Epithelial cell of proximal tubule (primary cell): ENCODE results near the gene RNPEPL1. TPM values are rescaled to one million over a fixed set of nuclear protein-coding genes. Genes with fewer than 3 reads are reported as not detected.
A peak's percentile ranks its signal among the peaks of the same experiment; 100 is the strongest.

Experiments
- DNase-seq: peaks from one replicate; pipeline ENCODE4 v3.0.0-alpha.2; 2011; ENCODE audit warnings: low read depth
- H3K4me3 ChIP-seq: 2 replicates; pipeline ENCODE4 v1.5.1; 2011; ENCODE audit warnings: low read depth, mild to moderate bottlenecking, low read length
- total RNA-seq: library from RNA; depleted of rRNA; stranded (reverse); fragments of >200 nt; gene quantifications from 2 replicates; pipeline ENCODE4 v1.2.3, GENCODE V29; 2015
- TF ChIP-seq, protein P1 (sequence below): conservative IDR thresholded peaks from 2 replicates; pipeline ENCODE4 v1.5.1; 2012; ENCODE audit warnings: low read depth, mild to moderate bottlenecking, low read length

The RNPEPL1 gene
- total RNA-seq, 1 donor from 2014 or later: 53.4 TPM

DNA sequence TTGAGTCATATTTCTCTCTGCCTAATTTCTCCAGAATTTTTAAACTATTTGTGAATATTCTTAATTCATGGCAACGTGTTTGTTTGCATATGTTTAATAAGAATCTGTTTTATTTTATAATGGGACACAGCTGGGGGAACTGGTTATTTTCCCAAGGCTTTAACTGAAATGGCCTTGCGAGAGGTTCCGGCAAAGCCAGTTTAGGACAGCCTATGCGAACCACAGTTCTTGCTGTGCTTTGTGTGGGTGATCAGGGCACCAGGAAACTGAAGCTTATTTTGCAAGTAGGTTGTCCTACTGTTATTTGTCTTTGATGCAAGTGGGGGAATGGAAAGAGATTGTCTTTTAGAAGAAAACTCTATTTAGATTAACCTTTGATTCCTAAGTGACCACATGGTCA is 17.0 kb upstream of the RNPEPL1 start:
- TF ChIP-seq, protein P1, sequence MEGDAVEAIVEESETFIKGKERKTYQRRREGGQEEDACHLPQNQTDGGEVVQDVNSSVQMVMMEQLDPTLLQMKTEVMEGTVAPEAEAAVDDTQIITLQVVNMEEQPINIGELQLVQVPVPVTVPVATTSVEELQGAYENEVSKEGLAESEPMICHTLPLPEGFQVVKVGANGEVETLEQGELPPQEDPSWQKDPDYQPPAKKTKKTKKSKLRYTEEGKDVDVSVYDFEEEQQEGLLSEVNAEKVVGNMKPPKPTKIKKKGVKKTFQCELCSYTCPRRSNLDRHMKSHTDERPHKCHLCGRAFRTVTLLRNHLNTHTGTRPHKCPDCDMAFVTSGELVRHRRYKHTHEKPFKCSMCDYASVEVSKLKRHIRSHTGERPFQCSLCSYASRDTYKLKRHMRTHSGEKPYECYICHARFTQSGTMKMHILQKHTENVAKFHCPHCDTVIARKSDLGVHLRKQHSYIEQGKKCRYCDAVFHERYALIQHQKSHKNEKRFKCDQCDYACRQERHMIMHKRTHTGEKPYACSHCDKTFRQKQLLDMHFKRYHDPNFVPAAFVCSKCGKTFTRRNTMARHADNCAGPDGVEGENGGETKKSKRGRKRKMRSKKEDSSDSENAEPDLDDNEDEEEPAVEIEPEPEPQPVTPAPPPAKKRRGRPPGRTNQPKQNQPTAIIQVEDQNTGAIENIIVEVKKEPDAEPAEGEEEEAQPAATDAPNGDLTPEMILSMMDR: no peak
- no peak for DNase-seq
- H3K4me3 ChIP-seq: no peak overlapping the region

DNA sequence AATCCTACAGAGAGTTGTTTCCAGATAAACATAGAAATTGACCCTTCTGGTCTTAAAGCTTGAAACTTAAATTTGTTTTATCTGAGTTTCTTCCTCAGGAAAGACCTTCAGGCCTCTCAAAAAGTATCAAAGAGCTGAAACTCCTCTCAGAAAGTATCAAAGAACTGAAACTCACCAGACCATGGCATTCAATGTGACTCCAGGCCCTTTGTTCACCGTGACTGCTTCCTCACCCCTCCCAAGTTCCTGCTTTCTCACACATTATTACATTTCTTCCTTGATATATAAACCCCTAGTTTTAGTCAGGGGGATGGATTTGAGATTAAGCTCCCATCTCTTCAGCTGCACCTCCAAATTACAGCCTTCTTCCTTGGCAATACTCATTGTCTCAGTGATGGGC is 16.5 kb upstream of the RNPEPL1 start:
- no peak for DNase-seq
- TF ChIP-seq, protein P1: no peak
- no peak overlapping the region for H3K4me3 ChIP-seq

DNA sequence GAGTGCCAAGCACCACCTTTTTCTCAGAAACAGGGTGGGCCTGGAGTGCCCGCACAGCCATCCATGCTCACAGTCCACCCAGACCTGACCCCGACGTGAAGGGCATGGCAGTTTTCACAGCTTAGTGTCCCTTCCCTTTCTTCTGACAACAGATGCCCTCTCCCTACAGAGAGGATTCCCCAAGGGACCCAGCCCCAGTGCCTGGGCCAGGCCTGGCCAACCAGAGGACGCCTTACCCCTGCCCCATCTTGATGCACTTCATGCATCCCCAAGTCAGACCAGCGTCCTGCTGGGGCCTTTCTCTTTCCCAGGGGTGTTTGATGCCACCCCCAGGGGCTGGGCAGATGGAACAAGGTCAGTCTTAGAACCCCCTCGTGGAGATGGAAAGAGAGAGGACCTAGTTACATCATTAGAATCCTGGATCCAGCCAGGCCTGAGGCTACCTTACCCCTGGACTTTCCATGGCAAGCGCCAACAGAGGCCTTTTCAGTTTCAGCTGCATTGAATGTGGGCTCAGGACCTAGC is 14.3 kb upstream of the RNPEPL1 start:
- H3K4me3 ChIP-seq: no peak overlapping the region
- DNase-seq: no peak
- TF ChIP-seq, protein P1: no peak

DNA sequence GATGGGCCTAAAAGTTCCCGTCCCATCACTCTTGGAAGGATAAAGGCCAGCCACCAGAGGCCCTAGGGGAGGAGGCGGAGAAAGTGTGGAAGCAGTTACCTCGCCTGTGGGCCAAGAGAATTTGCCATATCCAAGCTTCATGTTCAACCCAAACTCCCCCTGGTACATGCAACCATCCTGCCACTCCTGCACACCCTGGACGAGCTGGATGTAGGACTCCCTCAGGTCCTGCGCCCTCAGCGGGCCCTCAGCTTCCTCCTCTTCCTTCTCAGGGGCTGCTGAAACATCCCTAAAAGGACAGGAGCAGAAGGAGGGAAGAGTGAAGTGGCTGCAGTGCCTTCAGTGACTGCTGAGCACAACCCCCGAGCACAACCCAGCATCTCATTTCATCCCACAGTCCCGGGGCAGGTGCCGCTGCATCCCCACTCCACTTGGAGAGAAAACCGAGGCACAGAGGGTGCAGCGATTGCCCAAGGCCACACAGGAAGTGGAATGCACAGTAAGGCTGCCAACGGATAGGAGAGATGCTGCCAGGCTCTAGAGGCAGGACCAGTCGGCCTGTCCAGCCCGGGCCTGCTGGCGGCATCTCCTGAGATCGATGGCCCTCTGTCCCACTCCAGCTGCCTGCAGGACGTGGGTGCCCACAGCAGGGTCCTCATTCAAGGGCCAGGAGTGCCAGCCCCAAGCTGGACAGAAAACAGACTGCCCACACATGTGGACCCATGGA is 13.4 kb upstream of the RNPEPL1 start:
- no peak overlapping the region for H3K4me3 ChIP-seq
- TF ChIP-seq, protein P1: no peak
- DNase-seq: no peak

DNA sequence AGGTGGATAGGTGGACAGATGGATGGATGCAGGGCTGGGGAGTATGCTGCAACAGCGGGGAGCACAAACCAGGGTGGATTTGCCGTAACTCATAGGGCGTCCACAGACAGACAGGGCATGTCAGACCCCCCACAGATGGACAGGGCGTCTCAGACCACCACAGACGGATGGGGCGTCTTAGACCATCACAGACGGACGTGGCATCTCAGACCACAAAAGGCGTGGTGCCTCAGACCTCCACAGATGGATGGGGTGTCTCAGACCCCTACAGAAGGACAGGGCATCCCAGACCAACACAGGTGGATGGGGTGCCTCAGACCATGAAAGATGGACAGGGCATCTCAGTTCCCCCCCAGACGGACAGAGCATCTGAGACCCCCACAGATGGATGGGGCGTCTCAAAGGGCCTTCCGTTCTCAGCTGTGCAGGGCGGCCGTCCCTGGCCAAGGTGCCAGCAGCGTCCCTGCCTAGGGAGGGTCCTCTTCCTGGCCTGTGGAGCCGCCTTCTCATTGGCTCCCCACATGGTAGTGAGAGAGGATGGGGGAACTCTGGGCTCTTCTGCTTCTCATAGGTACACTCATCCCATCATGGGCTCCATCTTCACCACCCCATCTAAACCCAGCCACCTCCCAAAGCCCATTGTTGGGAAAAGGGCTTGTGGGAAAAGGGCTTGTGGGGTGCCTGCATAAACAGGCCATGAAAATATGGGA is 12.6 kb upstream of the RNPEPL1 start:
- H3K4me3 ChIP-seq: no peak overlapping the region
- TF ChIP-seq, protein P1: no peak
- no peak for DNase-seq

DNA sequence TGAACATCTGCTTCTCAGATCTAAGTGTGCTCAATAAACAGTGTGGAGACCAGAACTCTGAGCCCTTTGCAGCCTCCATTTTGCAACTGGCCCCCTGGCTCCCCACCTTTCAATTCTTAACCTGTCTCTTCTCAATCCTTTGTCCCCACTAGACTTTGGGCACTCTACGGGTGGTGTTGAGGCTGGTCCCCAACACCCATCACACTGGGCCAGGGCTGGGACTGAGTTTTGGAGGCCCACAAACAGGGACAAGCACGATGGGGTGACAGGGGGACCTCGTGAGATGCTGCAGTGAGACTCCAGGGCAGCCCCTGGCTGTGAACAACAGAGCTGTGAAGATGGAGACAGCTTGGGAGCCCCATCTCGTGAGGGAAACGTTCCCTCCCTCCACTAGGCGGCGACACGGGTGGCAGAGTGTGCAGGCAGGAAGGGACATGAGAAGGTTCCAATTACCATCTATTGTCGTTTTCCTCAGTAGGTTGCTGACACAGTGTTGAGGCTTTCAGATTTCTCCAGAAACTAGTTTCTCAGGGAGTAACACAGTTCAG is 11.7 kb upstream of the RNPEPL1 start:
- peak overlapping the region; percentile 59 for H3K4me3 ChIP-seq
- DNase-seq: no peak
- TF ChIP-seq, protein P1: peak; percentile 61
